GM12864 (cell line): ENCODE data around the gene LRTM2.

Experiments
- DNase-seq: peaks from one replicate; pipeline ENCODE4 v3.0.0-alpha.2; 2011; ENCODE audit warnings: low read depth
- H3K4me3 ChIP-seq: 2 replicates; pipeline ENCODE4 v1.5.1; 2011; ENCODE audit warnings: mild to moderate bottlenecking, low read depth, low read length, control low read depth
- CTCF ChIP-seq: IDR thresholded peaks from 2 replicates; pipeline ENCODE4 v1.5.1; 2011; ENCODE audit warnings: low read depth, mild to moderate bottlenecking, moderate library complexity, low read length, control low read depth, inconsistent platforms; ENCODE audit errors: missing control alignments

LRTM2 gene

GRCh38 chr12:1797991-1798640, 22.2 kb upstream of the LRTM2 start:
- no peak for DNase-seq
- no peak for TF ChIP-seq CTCF
- no peak overlapping the region for H3K4me3 ChIP-seq

- TF ChIP-seq CTCF: no peak
- no peak overlapping the region for H3K4me3 ChIP-seq
- no peak for DNase-seq
These were observed 21.7 kb upstream of the LRTM2 start for GRCh38 chr12:1798641-1799020.

- no peak for TF ChIP-seq CTCF
- H3K4me3 ChIP-seq: no peak overlapping the region
- DNase-seq: no peak
These were observed 21.1 kb upstream of the LRTM2 start for GRCh38 chr12:1799051-1799881.

- no peak for DNase-seq
- no peak overlapping the region for H3K4me3 ChIP-seq
- no peak for TF ChIP-seq CTCF
These were observed 20.4 kb upstream of the LRTM2 start for GRCh38 chr12:1799882-1800400.

- no peak overlapping the region for H3K4me3 ChIP-seq
- TF ChIP-seq CTCF: peak; percentile 66
- no peak for DNase-seq
These were observed 19.7 kb upstream of the LRTM2 start for GRCh38 chr12:1800401-1801302.

- H3K4me3 ChIP-seq: no peak overlapping the region
- no peak for DNase-seq
These were observed 18.9 kb upstream of the LRTM2 start for GRCh38 chr12:1801303-1801975.

More at GRCh38 chr12:1801303-1801975, 18.9 kb upstream of the LRTM2 start:
- no peak for TF ChIP-seq CTCF
